Activated naive CD8-positive, alpha-beta T cell (primary cell): ENCODE results near the gene PLAC8.
"Not testable (repeated sequence)": the region's sequence is repeated elsewhere in the genome, so short reads cannot be mapped to it uniquely, and the experiment has no call there.

Source experiments
- H3K27ac Mint-ChIP-seq: one replicate; pipeline ENCODE4 v1.8.0; 2021; ENCODE audit warnings: mixed read lengths
- H3K27me3 Mint-ChIP-seq: one replicate; pipeline ENCODE4 v1.8.0; 2021; ENCODE audit warnings: mixed read lengths
- H3K36me3 Mint-ChIP-seq: one replicate; pipeline ENCODE4 v1.8.0; 2021; ENCODE audit warnings: mixed read lengths
- H3K4me1 Mint-ChIP-seq: one replicate; pipeline ENCODE4 v1.8.0; 2021; ENCODE audit warnings: low read depth, mixed read lengths
- H3K4me3 Mint-ChIP-seq: one replicate; pipeline ENCODE4 v1.8.0; 2021; ENCODE audit warnings: mild to moderate bottlenecking, mixed read lengths
- H3K9me3 Mint-ChIP-seq: one replicate; pipeline ENCODE4 v1.8.0; 2021; ENCODE audit warnings: low read depth, mixed read lengths

The PLAC8 gene

DNA sequence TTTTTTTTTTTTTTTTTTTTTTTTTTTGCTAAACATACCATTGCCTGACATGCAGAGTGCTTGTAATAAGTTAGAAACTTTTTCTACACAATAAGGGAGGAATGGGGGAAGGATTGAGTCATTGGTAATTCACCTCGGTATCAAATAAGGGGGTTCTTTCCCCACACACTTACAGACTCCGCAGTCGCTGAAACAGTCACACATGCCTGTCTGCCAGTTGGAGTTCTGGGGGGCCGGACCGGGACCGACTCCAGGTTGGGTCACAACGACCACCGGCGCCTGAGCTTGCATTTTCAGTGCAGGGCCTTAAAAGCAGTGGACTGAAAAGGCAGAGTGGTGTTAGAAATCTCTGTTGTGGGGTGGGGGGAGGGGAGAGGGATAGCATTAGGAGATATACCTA, 6.9 kb downstream of the PLAC8 start:
- Mint-ChIP-seq H3K4me1 (peaks cover 56% of the 10 kb centered on the region), H3K4me3 (peak overlapping the region; percentile 86), H3K27me3 (no peaks in the 10 kb centered on the region), H3K36me3 (peaks cover 15% of the 10 kb centered on the region), H3K9me3 (no peaks in the 10 kb centered on the region), H3K27ac (peak overlapping the region; percentile 96)

GRCh38 chr4:83104991-83105390, 9.5 kb downstream of the PLAC8 start:
- Mint-ChIP-seq H3K36me3 (peaks cover 24% of the 10 kb centered on the region), H3K9me3 (no peaks in the 10 kb centered on the region), H3K4me1 (peaks cover 61% of the 10 kb centered on the region), H3K27ac (peak overlapping the region; percentile 86), H3K27me3 (no peaks in the 10 kb centered on the region), H3K4me3 (no peak overlapping the region)

DNA sequence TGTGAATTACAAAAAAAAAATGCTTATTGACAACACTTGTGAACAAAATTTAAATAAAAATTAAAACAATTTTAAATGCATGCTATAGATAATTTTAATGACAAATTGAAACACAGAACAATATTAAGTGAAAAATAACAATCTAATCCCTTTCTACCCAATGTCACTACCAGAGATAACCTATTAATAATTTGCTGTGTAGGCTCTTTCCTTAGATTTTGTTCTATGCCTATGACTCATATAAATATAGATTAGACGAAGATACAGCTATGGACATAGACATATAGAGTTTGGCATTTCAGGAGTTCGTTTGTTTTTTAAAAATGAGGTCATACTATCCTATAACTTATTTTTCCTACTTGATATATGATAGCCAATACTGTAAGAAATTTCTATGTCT, 18.1 kb downstream of the PLAC8 start:
- Mint-ChIP-seq H3K4me3 (no peak overlapping the region), H3K27me3 (no peaks in the 10 kb centered on the region), H3K9me3 (no peaks in the 10 kb centered on the region), H3K4me1 (peaks cover 66% of the 10 kb centered on the region), H3K27ac (peak overlapping the region; percentile 88), H3K36me3 (peaks cover 15% of the 10 kb centered on the region)

- H3K4me1 Mint-ChIP-seq = peaks cover 57% of the 10 kb centered on the region
- H3K36me3 Mint-ChIP-seq = peaks cover 14% of the 10 kb centered on the region
- H3K27me3 Mint-ChIP-seq = no peaks in the 10 kb centered on the region
- no peaks in the 10 kb centered on the region for H3K9me3 Mint-ChIP-seq
- peak overlapping the region; percentile 88 for H3K27ac Mint-ChIP-seq
- no peak overlapping the region for H3K4me3 Mint-ChIP-seq
Observed at GRCh38 chr4:83093060-83093640, 21.4 kb downstream of the PLAC8 start.

DNA sequence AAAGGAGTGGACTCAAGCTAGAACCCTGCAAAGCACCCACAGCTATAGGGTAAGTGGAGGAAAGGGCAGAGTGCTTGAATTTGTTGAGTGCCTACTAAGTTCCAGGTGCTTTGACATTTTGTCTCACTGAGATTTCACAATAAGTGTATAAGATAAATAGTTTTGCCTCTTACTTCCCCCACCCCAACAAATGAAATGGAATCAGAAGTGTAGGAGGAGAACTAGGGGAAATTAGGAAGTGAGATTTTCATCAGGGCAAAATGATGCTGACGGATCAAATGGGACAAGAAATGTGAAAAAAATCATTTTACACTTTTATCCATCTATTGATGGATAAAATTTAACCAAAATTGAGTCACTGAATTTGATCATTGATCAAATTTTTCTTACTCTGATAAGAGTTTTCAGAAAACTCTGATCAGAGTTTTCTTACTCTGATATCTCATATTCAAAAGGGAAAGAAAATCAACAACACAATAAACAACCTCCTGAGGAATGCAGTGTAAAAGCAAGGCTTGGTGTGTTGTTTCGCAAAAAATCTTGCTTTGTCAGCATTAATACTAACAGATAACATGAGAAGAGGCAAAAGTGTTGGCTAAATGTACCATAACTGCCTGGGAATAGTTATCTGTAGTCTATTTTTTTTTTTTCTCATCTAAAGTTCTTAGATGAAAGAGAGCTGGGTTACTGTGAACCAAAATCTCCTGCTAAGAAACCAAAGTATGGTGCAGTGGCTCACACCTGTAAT, 24.9 kb downstream of the PLAC8 start:
- Mint-ChIP-seq H3K4me3 (no peak overlapping the region), H3K9me3 (no peaks in the 10 kb centered on the region), H3K4me1 (peaks cover 44% of the 10 kb centered on the region), H3K27me3 (no peaks in the 10 kb centered on the region), H3K27ac (peak overlapping the region; percentile 87), H3K36me3 (peaks cover 23% of the 10 kb centered on the region)

DNA sequence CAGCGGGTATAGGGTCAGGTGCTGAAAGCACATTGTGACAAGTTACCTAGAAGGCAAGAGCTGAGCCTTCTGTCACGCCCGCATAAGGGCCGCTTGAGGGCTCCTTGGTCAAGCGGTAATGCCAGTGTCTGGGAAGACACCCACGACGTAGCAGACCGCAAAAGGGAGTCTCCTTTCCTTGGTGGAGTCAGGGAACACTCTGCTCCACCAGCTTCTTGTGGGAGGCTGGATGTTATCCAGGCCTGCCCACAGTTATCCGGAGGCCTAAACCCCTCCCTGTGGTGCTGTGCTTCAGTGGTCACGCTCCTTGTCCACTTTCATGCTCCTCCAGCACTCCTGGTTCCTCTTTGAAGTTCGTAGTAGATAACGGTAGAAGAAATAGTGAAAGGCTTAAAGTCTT, 29.6 kb downstream of the PLAC8 start:
- H3K9me3 Mint-ChIP-seq, H3K27me3 Mint-ChIP-seq, H3K4me3 Mint-ChIP-seq: not testable (repeated sequence)
- peaks cover 47% of the 10 kb centered on the region for H3K4me1 Mint-ChIP-seq
- peak overlapping the region; percentile 61 for H3K27ac Mint-ChIP-seq
- H3K36me3 Mint-ChIP-seq = peaks cover 17% of the 10 kb centered on the region

DNA sequence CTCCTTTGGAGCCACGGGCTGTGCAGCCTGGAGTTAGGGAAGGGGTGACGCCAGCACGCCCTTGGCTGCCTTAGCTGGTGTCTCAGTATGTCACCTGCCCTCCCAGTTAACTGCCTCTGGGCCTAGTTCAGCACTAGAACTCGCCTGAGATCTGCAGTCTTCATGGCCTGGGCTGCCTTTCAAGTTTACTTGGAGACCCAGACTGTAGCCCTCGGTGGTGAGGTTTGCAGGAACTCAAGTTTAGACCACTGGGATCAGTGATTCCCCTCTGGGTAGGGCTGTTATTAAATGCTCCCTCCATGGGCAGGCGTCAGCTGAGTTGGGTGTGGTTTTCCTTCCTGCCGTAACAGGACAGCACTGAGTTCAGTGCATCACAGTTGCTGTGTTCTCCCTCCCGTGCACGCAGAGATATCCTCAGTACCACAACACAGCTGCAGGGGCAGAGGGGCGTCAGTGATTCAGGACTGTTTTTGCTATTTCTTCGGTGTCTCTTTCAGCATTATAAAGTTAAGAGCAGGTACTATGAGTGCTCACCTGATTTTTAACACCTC, 30.5 kb downstream of the PLAC8 start:
- Mint-ChIP-seq H3K4me1 (peaks cover 42% of the 10 kb centered on the region), H3K27ac (peak overlapping the region; percentile 78), H3K27me3 (no peaks in the 10 kb centered on the region), H3K36me3 (peaks cover 12% of the 10 kb centered on the region), H3K4me3 (peak overlapping the region; percentile 7), H3K9me3 (no peaks in the 10 kb centered on the region)

DNA sequence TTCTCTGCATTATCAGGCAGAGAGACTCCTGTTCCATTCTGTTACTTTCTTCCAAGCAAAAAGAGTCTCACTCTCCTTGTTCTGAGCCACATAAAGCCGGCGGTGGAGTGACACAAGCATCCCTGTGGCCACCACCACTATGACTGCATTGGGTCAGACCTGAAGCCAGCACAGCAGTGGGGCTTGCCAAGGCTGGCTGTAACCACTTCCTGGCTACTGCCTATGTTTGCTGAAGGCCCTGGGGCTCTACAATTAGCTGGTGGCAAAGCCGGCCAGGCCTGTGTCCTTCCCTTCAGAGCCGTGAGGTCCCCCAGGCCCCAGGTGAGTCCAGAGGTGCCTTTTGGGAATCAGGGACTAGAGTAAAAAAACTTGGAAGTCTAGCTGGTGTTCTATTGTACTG, 31.8 kb downstream of the PLAC8 start:
- peaks cover 35% of the 10 kb centered on the region for H3K4me1 Mint-ChIP-seq
- H3K27me3 Mint-ChIP-seq = no peaks in the 10 kb centered on the region
- H3K9me3 Mint-ChIP-seq = no peaks in the 10 kb centered on the region
- peaks cover 5% of the 10 kb centered on the region for H3K36me3 Mint-ChIP-seq
- H3K4me3 Mint-ChIP-seq = no peak overlapping the region
- H3K27ac Mint-ChIP-seq = no peak overlapping the region

GRCh38 chr4:83080561-83080960, 34.0 kb downstream of the PLAC8 start:
- no peaks in the 10 kb centered on the region for H3K27me3 Mint-ChIP-seq
- H3K9me3 Mint-ChIP-seq = no peaks in the 10 kb centered on the region
- peaks cover 13% of the 10 kb centered on the region for H3K36me3 Mint-ChIP-seq
- no peak overlapping the region for H3K27ac Mint-ChIP-seq
- H3K4me3 Mint-ChIP-seq = no peak overlapping the region
- H3K4me1 Mint-ChIP-seq = peaks cover 30% of the 10 kb centered on the region

- Mint-ChIP-seq H3K36me3 (peaks cover 13% of the 10 kb centered on the region), H3K27ac (no peak overlapping the region), H3K4me3 (no peak overlapping the region), H3K9me3 (no peaks in the 10 kb centered on the region), H3K27me3 (no peaks in the 10 kb centered on the region), H3K4me1 (peaks cover 11% of the 10 kb centered on the region)
Observed at GRCh38 chr4:83075311-83076095, 39.0 kb downstream of the PLAC8 start.

DNA sequence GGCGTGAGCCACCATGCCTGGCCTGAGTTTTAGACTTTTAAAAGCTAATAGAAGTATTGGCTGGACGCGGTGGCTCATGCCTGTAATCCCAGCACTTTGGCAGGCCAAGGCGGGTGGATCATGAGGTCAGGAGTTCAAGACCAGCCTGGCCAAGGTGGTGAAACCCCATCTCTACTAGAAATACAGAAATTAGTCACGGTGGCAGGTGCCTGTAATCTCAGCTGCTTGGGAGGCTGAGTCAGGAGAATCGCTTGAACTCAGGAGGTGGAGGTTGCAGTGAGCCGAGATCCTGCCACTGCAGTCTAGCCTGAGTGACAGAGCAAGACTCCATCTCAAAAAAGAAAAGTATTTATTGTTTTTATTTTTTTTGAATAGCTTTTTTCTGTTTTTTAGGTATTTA, 39.7 kb downstream of the PLAC8 start:
- not testable (repeated sequence) for H3K27ac Mint-ChIP-seq, H3K4me3 Mint-ChIP-seq, H3K9me3 Mint-ChIP-seq, H3K27me3 Mint-ChIP-seq
- Mint-ChIP-seq H3K4me1 (peaks cover 11% of the 10 kb centered on the region), H3K36me3 (peaks cover 13% of the 10 kb centered on the region)

GRCh38 chr4:83074086-83074704, 40.3 kb downstream of the PLAC8 start:
- no peaks in the 10 kb centered on the region for H3K9me3 Mint-ChIP-seq
- H3K27me3 Mint-ChIP-seq = no peaks in the 10 kb centered on the region
- peak overlapping the region; percentile 73 for H3K4me3 Mint-ChIP-seq
- peaks cover 15% of the 10 kb centered on the region for H3K36me3 Mint-ChIP-seq
- peak overlapping the region; percentile 68 for H3K27ac Mint-ChIP-seq
- H3K4me1 Mint-ChIP-seq = peaks cover 11% of the 10 kb centered on the region

DNA sequence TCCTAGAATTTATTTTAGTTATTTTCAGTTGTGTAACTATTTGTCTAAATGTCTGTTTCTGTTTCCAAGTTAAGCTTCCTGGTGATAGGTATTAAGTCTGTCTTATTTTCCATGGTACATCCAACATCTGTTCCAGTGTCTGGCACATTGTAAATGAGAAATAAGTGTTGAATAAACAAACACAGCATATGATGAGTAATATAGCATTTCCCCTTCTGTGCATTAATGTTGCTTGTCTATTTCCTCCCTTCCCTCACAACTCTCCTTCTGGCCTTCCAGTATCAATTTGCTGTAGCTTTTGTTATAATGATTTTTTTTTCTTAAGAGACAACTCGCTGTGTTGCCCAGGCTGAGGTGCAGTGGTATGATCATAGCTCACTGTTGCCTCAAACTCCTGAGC, 43.4 kb downstream of the PLAC8 start:
- Mint-ChIP-seq H3K36me3 (peaks cover 9% of the 10 kb centered on the region), H3K27ac (peak overlapping the region; percentile 42), H3K9me3 (no peaks in the 10 kb centered on the region), H3K27me3 (no peaks in the 10 kb centered on the region), H3K4me3 (no peak overlapping the region), H3K4me1 (peaks cover 8% of the 10 kb centered on the region)

DNA sequence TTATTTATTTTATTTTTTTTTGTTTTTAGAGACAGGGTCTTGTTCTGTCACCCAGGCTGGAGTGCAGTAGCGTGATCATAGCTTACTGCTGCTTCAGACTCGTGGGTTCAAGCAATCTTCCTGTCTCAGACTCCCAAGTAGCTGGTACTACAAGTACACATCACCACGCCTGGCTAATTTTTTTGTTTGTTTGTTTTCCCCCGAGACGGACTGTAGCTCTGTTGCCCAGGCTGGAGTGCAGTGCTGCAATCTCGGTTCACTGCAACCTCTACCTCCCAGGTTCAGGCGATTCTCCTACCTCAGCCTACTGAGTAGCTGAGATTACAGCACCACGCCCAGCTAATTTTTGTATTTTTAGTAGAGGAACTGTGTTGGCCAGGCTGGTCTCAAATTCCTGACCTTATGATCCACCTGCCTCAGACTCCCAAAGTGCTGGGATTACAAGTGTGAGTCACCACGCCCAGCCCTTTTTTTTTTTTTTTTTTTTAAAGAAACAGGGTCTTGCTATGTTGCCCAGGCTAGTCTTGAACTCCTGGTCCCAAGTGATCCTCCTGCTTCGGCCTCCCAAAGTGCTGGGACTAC, 47.4 kb downstream of the PLAC8 start:
- no peak overlapping the region for H3K27ac Mint-ChIP-seq
- no peak overlapping the region for H3K4me3 Mint-ChIP-seq
- H3K9me3 Mint-ChIP-seq = no peaks in the 10 kb centered on the region
- H3K27me3 Mint-ChIP-seq = no peaks in the 10 kb centered on the region
- H3K4me1 Mint-ChIP-seq = no peaks in the 10 kb centered on the region
- peaks cover 7% of the 10 kb centered on the region for H3K36me3 Mint-ChIP-seq
